Neuron (in vitro differentiated cells): Measurements from ENCODE around the gene BRDT.

Experiments used
- H2AFZ ChIP-seq: one replicate; pipeline ENCODE4 v1.6.1; 2013; ENCODE audit warnings: low read depth, mild to moderate bottlenecking, inconsistent platforms, low read length, moderate library complexity
- H3K27me3 ChIP-seq: one replicate; pipeline ENCODE4 v1.6.1; 2013; ENCODE audit warnings: low read length; ENCODE audit not compliant: insufficient read depth
- H3K36me3 ChIP-seq: one replicate; pipeline ENCODE4 v1.6.1; 2013; ENCODE audit warnings: low read length; ENCODE audit not compliant: insufficient read depth
- H3K4me1 ChIP-seq: one replicate; pipeline ENCODE4 v1.6.1; 2013; ENCODE audit warnings: low read length; ENCODE audit not compliant: insufficient read depth
- H3K4me3 ChIP-seq: 2 replicates; pipeline ENCODE4 v1.5.1; 2013; ENCODE audit warnings: mild to moderate bottlenecking, low read length, moderate library complexity
- H3K9me3 ChIP-seq: one replicate; pipeline ENCODE4 v1.6.1; 2013; ENCODE audit warnings: low read length

BRDT gene

GRCh38 chr1:92051948-92052347 lies 102.7 kb downstream of the BRDT start:
- H3K27me3 ChIP-seq, result no peaks in the 10 kb centered on the region
- no peak overlapping the region for H3K4me3 ChIP-seq
- H3K36me3 ChIP-seq, result no peaks in the 10 kb centered on the region
- no peaks in the 10 kb centered on the region for H3K9me3 ChIP-seq
- no peaks in the 10 kb centered on the region for H3K4me1 ChIP-seq
- H2AFZ ChIP-seq, result no peak overlapping the region
